B cell (primary cell): ENCODE data around the gene ABI3BP. TPM values are rescaled to one million over a fixed set of nuclear protein-coding genes. Genes with fewer than 3 reads are reported as not detected.

ENCODE experiments used
- ATAC-seq: fragments of 200-7000 bp; cut with Tn5 transposase; one replicate; pipeline ENCODE4 v1.10.0; 2021; ENCODE audit warnings: low read depth, mild to moderate bottlenecking, moderate number of reproducible peaks, moderate library complexity
- CTCF ChIA-PET: fragments of 350-600 bp; sonication (Branson Sonifier 250); formaldehyde crosslinking; loops from one replicate; lab custom pipeline; 2021; ENCODE audit warnings: antibody characterized with exemption, inconsistent platforms; lab: Charles Lee
- POLR2A ChIA-PET: fragments of 350-600 bp; sonication (Branson Sonifier 250); formaldehyde crosslinking; loops from one replicate; lab custom pipeline; 2021; ENCODE audit warnings: antibody characterized with exemption; lab: Charles Lee
- DNase-seq: peaks from one replicate; pipeline ENCODE4 v3.0.0; 2013
- H2AFZ ChIP-seq: 2 replicates; pipeline ENCODE4 v1.6.1; 2012; ENCODE audit warnings: mild to moderate bottlenecking, low read depth, low read length; ENCODE audit not compliant: insufficient read depth, poor library complexity, severe bottlenecking
- H3K27ac ChIP-seq, 2 donors: 1 replicate in 1 of 2; 2 replicates in 1 of 2; pipeline ENCODE4 v1.5.1; 2012 to 2013; ENCODE audit warnings: low read length in 2 of 2, mild to moderate bottlenecking in 2 of 2, moderate library complexity in 1 of 2
- H3K27me3 ChIP-seq, 4 experiments: fragments of 200-600 bp in 1 of 4; sonication (generic) in 1 of 4; replicated peaks in 1 of 4; 1 replicate in 2 of 4; 2 replicates in 2 of 4; pipeline versions ENCODE4 v1.6.1 to v1.7.0; 2013 to 2016; ENCODE audit warnings: low read length in 3 of 4, mild to moderate bottlenecking in 2 of 4, mixed read lengths in 1 of 4, moderate library complexity in 1 of 4; ENCODE audit not compliant: insufficient read depth in 4 of 4, control insufficient read depth in 3 of 4; ENCODE audit errors: control extremely low read depth in 1 of 4
- H3K36me3 ChIP-seq, 2 experiments: replicated peaks in 1 of 2; 1 replicate in 1 of 2; 2 replicates in 1 of 2; pipeline versions ENCODE4 v1.6.1 to v1.7.1; 2013; ENCODE audit warnings: low read length in 1 of 2; ENCODE audit not compliant: insufficient read depth in 2 of 2, control insufficient read depth in 1 of 2; ENCODE audit errors: control extremely low read depth in 1 of 2, extremely low read depth in 1 of 2
- H3K4me1 ChIP-seq, 2 donors: fragments of 200-600 bp in 1 of 2; sonication (generic) in 1 of 2; 1 replicate in 1 of 2; 2 replicates in 1 of 2; pipeline versions ENCODE4 v1.5.1 to v1.6.1; 2013 to 2017; ENCODE audit warnings: low read length in 2 of 2; ENCODE audit not compliant: control insufficient read depth in 2 of 2, insufficient read depth in 2 of 2
- H3K4me2 ChIP-seq: replicated peaks from 2 replicates; pipeline ENCODE3; 2012; ENCODE audit warnings: mild to moderate bottlenecking, low read depth, low read length; ENCODE audit not compliant: poor library complexity, severe bottlenecking
- H3K4me3 ChIP-seq, 5 experiments: fragments of 200-600 bp in 1 of 5; sonication (generic) in 1 of 5; 1 replicate in 3 of 5; 2 replicates in 2 of 5; pipeline versions ENCODE4 v1.5.1 to v1.7.0; 2011 to 2016; ENCODE audit warnings: low read length in 4 of 5, mild to moderate bottlenecking in 4 of 5, low read depth in 2 of 5, control low read depth in 1 of 5, moderate library complexity in 1 of 5; ENCODE audit not compliant: insufficient read depth in 1 of 5; ENCODE audit errors: control extremely low read depth in 1 of 5, extremely low read depth in 1 of 5
- H3K79me2 ChIP-seq: fragments of 200-600 bp; sonication (generic); one replicate; pipeline ENCODE4 v1.6.0; 2016; ENCODE audit warnings: low read length; ENCODE audit not compliant: control insufficient read depth, insufficient read depth
- H3K9ac ChIP-seq: fragments of 200-600 bp; sonication (generic); 2 replicates; pipeline ENCODE4 v1.6.1; 2017; ENCODE audit warnings: mild to moderate bottlenecking, low read length, moderate library complexity
- H3K9me3 ChIP-seq, 3 donors: one replicate each; pipeline versions ENCODE4 v1.6.1 to v1.7.1; 2013; ENCODE audit warnings: low read length in 2 of 3; ENCODE audit not compliant: control insufficient read depth in 2 of 3, insufficient read depth in 1 of 3; ENCODE audit errors: control extremely low read depth in 1 of 3
- H4K20me1 ChIP-seq: 2 replicates; pipeline ENCODE4 v1.6.0; 2012; ENCODE audit warnings: mild to moderate bottlenecking, low read length; ENCODE audit not compliant: insufficient read depth, control insufficient read depth, poor library complexity, severe bottlenecking
- H3K27ac Mint-ChIP-seq: one replicate; pipeline ENCODE4 v1.8.0; 2021; ENCODE audit warnings: mixed read lengths
- H3K27me3 Mint-ChIP-seq: one replicate; pipeline ENCODE4 v1.8.0; 2021; ENCODE audit warnings: mixed read lengths
- H3K4me1 Mint-ChIP-seq: one replicate; pipeline ENCODE4 v1.8.0; 2021; ENCODE audit warnings: mixed read lengths
- H3K4me3 Mint-ChIP-seq: one replicate; pipeline ENCODE4 v1.8.0; 2021; ENCODE audit warnings: mixed read lengths
- H3K9me3 Mint-ChIP-seq: one replicate; pipeline ENCODE4 v1.8.0; 2022; ENCODE audit warnings: mixed read lengths; ENCODE audit not compliant: insufficient read depth
- CTCF ChIP-seq: fragments of 200-600 bp; IDR thresholded peaks from one replicate; pipeline ENCODE4 v1.8.0; 2022; ENCODE audit warnings: antibody characterized with exemption, mild to moderate bottlenecking
- EZH2 ChIP-seq: IDR thresholded peaks from 2 replicates; pipeline ENCODE4 v1.6.1; 2012; ENCODE audit warnings: borderline replicate concordance, low read depth, mild to moderate bottlenecking, moderate library complexity, low read length; ENCODE audit not compliant: insufficient read depth, poor library complexity, severe bottlenecking
- WGBS: methylation state at CpG from one replicate; pipeline ENCODE4 v1.1.5; 2013; ENCODE audit warnings: missing lambda C conversion rate; ENCODE audit not compliant: insufficient coverage; 5-methylcytosine and 5-hydroxymethylcytosine counted together
- intact Hi-C: fragments of 100-400 bp; cut with micrococcal nuclease; formaldehyde crosslinking; loops from one replicate; pipeline ENCODE4 v1.10.0; 2022
- polyA plus RNA-seq: library from polyadenylated mRNA; depleted of rRNA; stranded (reverse); fragments of >200 nt; gene quantifications from 2 replicates; pipeline ENCODE4 v1.2.3, GENCODE V29; 2012
- total RNA-seq, 2 donors: library from RNA; stranded (reverse); fragments of 120-200 nt in 1 of 2; gene quantifications; 1 replicate in 1 of 2; 2 replicates in 1 of 2; pipeline versions ENCODE4 v1.2.3 to v1.2.4, GENCODE V29; 2013 to 2022

Gene ABI3BP
- total and polyA plus RNA-seq, 2 donors (not counting 1 experiment from before 2014, with no cell fraction given) = not detected

DNA sequence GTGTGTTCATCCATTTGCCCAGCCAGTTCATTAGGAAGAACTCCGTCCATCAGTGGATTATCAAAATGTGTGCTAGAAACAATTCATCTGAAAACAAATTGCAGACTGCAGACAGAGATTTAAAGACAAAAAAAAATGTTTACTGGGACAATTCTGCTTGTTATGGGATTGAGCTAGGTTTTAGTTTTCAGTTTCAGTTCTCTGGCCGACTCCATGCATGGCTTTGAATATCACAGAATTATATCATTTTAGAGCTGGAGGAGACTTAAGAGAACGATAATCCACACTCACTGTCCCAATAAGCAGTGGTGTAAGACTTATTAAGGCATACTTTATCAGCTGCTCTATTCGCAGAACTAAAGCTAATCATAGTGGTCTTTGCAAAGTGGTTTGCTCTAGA lies 232.8 kb downstream of the ABI3BP start:
- TF ChIP-seq EZH2 (no peak), CTCF (no peak)
- no peak overlapping the region for H3K4me3 Mint-ChIP-seq
- H3K9me3 Mint-ChIP-seq = no peaks in the 10 kb centered on the region
- CTCF ChIA-PET = interaction anchor here (1.7 kb wide), 1 partner anchor 10 kb away, joined by 5 read pairs; no protein-coding TSS in a partner anchor
- no peak overlapping the region for H3K9ac ChIP-seq
- no peak overlapping the region for H3K4me2 ChIP-seq
- H2AFZ ChIP-seq = no peak overlapping the region
- H4K20me1 ChIP-seq = no peaks in the 10 kb centered on the region
- DNase-seq = no peak
- no peaks in the 10 kb centered on the region for H3K79me2 ChIP-seq
- no peaks in the 10 kb centered on the region for H3K36me3 ChIP-seq
- no peaks in the 10 kb centered on the region for H3K27me3 Mint-ChIP-seq
- no peak for ATAC-seq
- intact Hi-C loops = no loop called here
- WGBS = 100% methylated on average over 1 of the region's 4 CpGs
- POLR2A ChIA-PET = no interaction called here
- H3K9me3 ChIP-seq = no peaks in the 10 kb centered on the region
- H3K27ac ChIP-seq = no peak overlapping the region
- H3K27ac Mint-ChIP-seq = no peak overlapping the region
- no peaks in the 10 kb centered on the region for H3K4me1 ChIP-seq
- H3K4me3 ChIP-seq = no peak overlapping the region
- H3K4me1 Mint-ChIP-seq = peaks cover 3% of the 10 kb centered on the region
- no peaks in the 10 kb centered on the region for H3K27me3 ChIP-seq

DNA sequence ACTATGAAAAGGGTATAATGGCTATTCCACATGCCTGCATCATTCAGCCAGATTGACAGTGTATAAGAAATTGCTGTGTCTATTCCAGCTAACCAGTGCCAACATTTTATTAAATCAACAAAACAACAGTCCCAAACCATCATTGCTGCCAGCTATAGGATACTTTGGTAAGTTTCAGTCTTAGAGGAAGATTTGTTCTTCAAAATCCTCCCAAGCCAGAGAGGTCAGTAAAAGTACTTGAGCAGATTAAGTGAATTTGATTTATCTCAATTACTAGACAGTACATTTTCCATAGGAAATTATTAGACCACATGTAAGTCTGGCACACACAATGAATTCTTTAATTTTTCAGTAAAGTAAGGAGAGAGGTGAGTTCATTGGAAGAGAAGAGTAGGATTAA lies 233.3 kb downstream of the ABI3BP start:
- ChIA-PET POLR2A (no interaction called here), CTCF (no interaction called here)
- Histone ChIP-seq H3K9me3 (no peaks in the 10 kb centered on the region), H3K4me3 (no peak overlapping the region), H3K27me3 (no peaks in the 10 kb centered on the region), H2AFZ (no peak overlapping the region), H3K4me2 (no peak overlapping the region), H3K36me3 (no peaks in the 10 kb centered on the region), H3K4me1 (no peaks in the 10 kb centered on the region), H3K79me2 (no peaks in the 10 kb centered on the region), H3K27ac (no peak overlapping the region), H4K20me1 (no peaks in the 10 kb centered on the region), H3K9ac (no peak overlapping the region)
- DNase-seq (no peak), ATAC-seq (no peak)
- Mint-ChIP-seq H3K9me3 (no peaks in the 10 kb centered on the region), H3K27me3 (no peaks in the 10 kb centered on the region), H3K4me3 (no peak overlapping the region), H3K4me1 (peaks cover 3% of the 10 kb centered on the region), H3K27ac (no peak overlapping the region)
- TF ChIP-seq CTCF (no peak), EZH2 (no peak)
- intact Hi-C loops = no loop called here
